Esophagus (tissue), 2 donors: ENCODE results near the gene RBFA. TPM values are rescaled to one million over a fixed set of nuclear protein-coding genes. Genes with fewer than 3 reads are reported as not detected.

Experiments
- H3K27ac ChIP-seq, 2 donors: one replicate each; pipeline ENCODE4 v1.5.1; 2013; ENCODE audit warnings: low read depth in 2 of 2, mild to moderate bottlenecking in 2 of 2, inconsistent platforms in 1 of 2, low read length in 1 of 2, moderate library complexity in 1 of 2
- H3K27me3 ChIP-seq, 2 donors: one replicate each; pipeline ENCODE4 v1.6.1; 2013; ENCODE audit warnings: low read length in 2 of 2, control low read depth in 1 of 2, mild to moderate bottlenecking in 1 of 2; ENCODE audit not compliant: insufficient read depth in 2 of 2, control insufficient read depth in 1 of 2
- H3K36me3 ChIP-seq, 2 donors: one replicate each; pipeline ENCODE4 v1.6.1; 2013; ENCODE audit warnings: low read length in 1 of 2; ENCODE audit not compliant: control insufficient read depth in 2 of 2, insufficient read depth in 2 of 2
- H3K4me1 ChIP-seq, 2 donors: one replicate each; pipeline ENCODE4 v1.6.1; 2013; ENCODE audit warnings: low read length in 1 of 2; ENCODE audit not compliant: control insufficient read depth in 2 of 2, insufficient read depth in 2 of 2
- H3K4me3 ChIP-seq, 2 donors: one replicate each; pipeline ENCODE4 v1.5.1; 2013; ENCODE audit warnings: low read length in 2 of 2, mild to moderate bottlenecking in 2 of 2, low read depth in 1 of 2, moderate library complexity in 1 of 2
- H3K9me3 ChIP-seq, 2 donors: one replicate each; pipeline ENCODE4 v1.6.1; 2013; ENCODE audit warnings: mild to moderate bottlenecking in 2 of 2, low read depth in 1 of 2, low read length in 1 of 2, moderate library complexity in 1 of 2; ENCODE audit not compliant: control insufficient read depth in 2 of 2, insufficient read depth in 1 of 2
- WGBS, 2 donors: extraction: QIAGEN DNeasy Blood & Tissue Kit; methylation state at CpG; one replicate each; pipeline ENCODE4 v1.1.7; 2013; 5-methylcytosine and 5-hydroxymethylcytosine counted together
- polyA plus RNA-seq, 2 donors: library from polyadenylated mRNA; stranded (reverse); fragments of 200-250 nt; gene quantifications; one replicate each; pipeline ENCODE4 v1.2.3, GENCODE V29; 2013
- donor health status: healthy with polysubstance abuse.
- donor health status: Bipolar disorder and iron deficiency.

RBFA gene
- polyA plus RNA-seq, 2 donors: 10.5 to 19.5 TPM

GRCh38 chr18:80065705-80066104, 31.5 kb downstream of the RBFA start:
- Histone ChIP-seq H3K36me3 (no peaks in the 10 kb centered on the region), H3K27ac (no peak overlapping the region), H3K9me3 (no peaks in the 10 kb centered on the region), H3K4me3 (no peak overlapping the region), H3K27me3 (no peaks in the 10 kb centered on the region), H3K4me1 (peaks cover 0 to 4% of the 10 kb centered on the region in 2 donors)
- WGBS, 2 donors: 86 to 88% methylated on average over 9 of the region's 9 CpGs

- no peak overlapping the region for H3K27ac ChIP-seq
- no peaks in the 10 kb centered on the region for H3K27me3 ChIP-seq
- no peak overlapping the region for H3K4me3 ChIP-seq
- WGBS, 2 donors: 87 to 88% methylated on average over 8 of the region's 8 CpGs
- H3K4me1 ChIP-seq: peaks cover 0 to 4% of the 10 kb centered on the region in 2 donors
- H3K36me3 ChIP-seq: no peaks in the 10 kb centered on the region
- no peaks in the 10 kb centered on the region for H3K9me3 ChIP-seq
Observed at GRCh38 chr18:80067321-80067720, 33.1 kb downstream of the RBFA start.

GRCh38 chr18:80067897-80068296, 33.7 kb downstream of the RBFA start:
- Histone ChIP-seq H3K36me3 (no peaks in the 10 kb centered on the region), H3K27me3 (no peaks in the 10 kb centered on the region), H3K27ac (no peak overlapping the region), H3K9me3 (no peaks in the 10 kb centered on the region), H3K4me1 (peaks cover 0 to 4% of the 10 kb centered on the region in 2 donors), H3K4me3 (no peak overlapping the region)
- 66 to 71% methylated on average over 10 of the region's 10 CpGs for WGBS, 2 donors

GRCh38 chr18:80068571-80069272, 34.5 kb downstream of the RBFA start:
- Histone ChIP-seq H3K27me3 (no peaks in the 10 kb centered on the region), H3K4me1 (peaks cover 0 to 4% of the 10 kb centered on the region in 2 donors), H3K27ac (no peak overlapping the region), H3K36me3 (no peaks in the 10 kb centered on the region), H3K9me3 (no peaks in the 10 kb centered on the region), H3K4me3 (no peak overlapping the region)
- WGBS, 2 donors: 51 to 59% methylated on average over 10 of the region's 10 CpGs

- Histone ChIP-seq H3K36me3 (no peaks in the 10 kb centered on the region), H3K27ac (no peak overlapping the region), H3K27me3 (no peaks in the 10 kb centered on the region), H3K4me3 (no peak overlapping the region), H3K9me3 (no peaks in the 10 kb centered on the region), H3K4me1 (peaks cover 0 to 4% of the 10 kb centered on the region in 2 donors)
- WGBS, 2 donors: 97 to 99% methylated on average over 4 of the region's 4 CpGs
Observed at GRCh38 chr18:80070825-80071224, 36.6 kb downstream of the RBFA start.

- no peak overlapping the region for H3K27ac ChIP-seq
- H3K4me1 ChIP-seq: no peaks in the 10 kb centered on the region
- no peaks in the 10 kb centered on the region for H3K36me3 ChIP-seq
- no peaks in the 10 kb centered on the region for H3K27me3 ChIP-seq
- no peaks in the 10 kb centered on the region for H3K9me3 ChIP-seq
- 91 to 93% methylated on average over 5 of the region's 5 CpGs for WGBS, 2 donors
- H3K4me3 ChIP-seq: no peak overlapping the region
Observed at GRCh38 chr18:80074183-80074582, 39.9 kb downstream of the RBFA start.

- Histone ChIP-seq H3K27ac (no peak overlapping the region), H3K36me3 (no peaks in the 10 kb centered on the region), H3K27me3 (no peaks in the 10 kb centered on the region), H3K4me3 (no peak overlapping the region), H3K9me3 (no peaks in the 10 kb centered on the region), H3K4me1 (no peaks in the 10 kb centered on the region)
- WGBS, 2 donors: 71 to 79% methylated on average over 8 of the region's 8 CpGs
Observed at GRCh38 chr18:80074697-80075096, 40.5 kb downstream of the RBFA start.

GRCh38 chr18:80075940-80076339, 41.7 kb downstream of the RBFA start:
- 93 to 95% methylated on average over 7 of the region's 7 CpGs for WGBS, 2 donors
- no peaks in the 10 kb centered on the region for H3K36me3 ChIP-seq
- no peak overlapping the region for H3K27ac ChIP-seq
- no peaks in the 10 kb centered on the region for H3K27me3 ChIP-seq
- no peaks in the 10 kb centered on the region for H3K4me1 ChIP-seq
- H3K9me3 ChIP-seq: no peaks in the 10 kb centered on the region
- H3K4me3 ChIP-seq: no peak overlapping the region

GRCh38 chr18:80076379-80076778, 42.1 kb downstream of the RBFA start:
- H3K4me1 ChIP-seq: no peaks in the 10 kb centered on the region
- H3K36me3 ChIP-seq: no peaks in the 10 kb centered on the region
- H3K9me3 ChIP-seq: no peaks in the 10 kb centered on the region
- 93 to 95% methylated on average over 9 of the region's 9 CpGs for WGBS, 2 donors
- H3K27me3 ChIP-seq: no peaks in the 10 kb centered on the region
- no peak overlapping the region for H3K27ac ChIP-seq
- no peak overlapping the region for H3K4me3 ChIP-seq

GRCh38 chr18:80077873-80078272, 43.6 kb downstream of the RBFA start:
- H3K9me3 ChIP-seq: no peaks in the 10 kb centered on the region
- no peaks in the 10 kb centered on the region for H3K27me3 ChIP-seq
- 94 to 96% methylated on average over 21 of the region's 21 CpGs for WGBS, 2 donors
- no peak overlapping the region for H3K27ac ChIP-seq
- no peaks in the 10 kb centered on the region for H3K36me3 ChIP-seq
- H3K4me3 ChIP-seq: no peak overlapping the region
- H3K4me1 ChIP-seq: no peaks in the 10 kb centered on the region
